ENCODE measurements around the gene AGPAT4.

DNA sequence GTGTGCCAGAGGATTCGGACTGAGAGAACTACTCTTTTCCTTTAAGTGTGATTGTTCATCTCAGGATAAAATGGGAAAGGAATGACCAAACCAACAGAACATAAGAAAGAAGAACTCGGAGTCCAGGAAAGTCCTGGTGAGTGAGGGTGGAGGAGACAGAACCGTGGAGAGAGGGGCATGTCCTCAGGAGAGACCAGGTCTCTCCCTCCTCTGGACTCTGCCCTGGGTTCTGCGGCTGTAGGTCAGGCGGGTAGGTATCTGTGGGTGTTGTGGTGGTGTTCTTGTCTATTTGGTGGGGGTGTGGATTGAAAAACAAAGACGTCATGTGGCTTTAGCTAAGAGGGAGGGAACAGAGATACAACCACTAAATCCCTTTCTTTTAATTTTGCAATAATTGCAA, 29.1 kb upstream of the AGPAT4 start:
- TF ChIP-seq RAD21 (conservative IDR thresholded peaks at IDR 0.05 in 1 of 2, IDR thresholded peaks at IDR 0.05 in 1 of 2) (no peak), KDM1A (IDR thresholded peaks at IDR 0.05; ENCODE audit: low read depth) (no peak)

Data from A549 (cell line).